Activated CD4-positive, CD25-positive, alpha-beta regulatory T cell treated with anti-CD3 and anti-CD28 coated beads, Interleukin-2, amount 50 U/mL, for 16 hours (primary cell): ENCODE measurements around the gene XRN2.

Source experiments
- DNase-seq: peaks from one replicate; pipeline ENCODE4 v3.0.0-alpha.2; 2020; ENCODE audit warnings: low read depth, low spot score

The XRN2 gene

DNA sequence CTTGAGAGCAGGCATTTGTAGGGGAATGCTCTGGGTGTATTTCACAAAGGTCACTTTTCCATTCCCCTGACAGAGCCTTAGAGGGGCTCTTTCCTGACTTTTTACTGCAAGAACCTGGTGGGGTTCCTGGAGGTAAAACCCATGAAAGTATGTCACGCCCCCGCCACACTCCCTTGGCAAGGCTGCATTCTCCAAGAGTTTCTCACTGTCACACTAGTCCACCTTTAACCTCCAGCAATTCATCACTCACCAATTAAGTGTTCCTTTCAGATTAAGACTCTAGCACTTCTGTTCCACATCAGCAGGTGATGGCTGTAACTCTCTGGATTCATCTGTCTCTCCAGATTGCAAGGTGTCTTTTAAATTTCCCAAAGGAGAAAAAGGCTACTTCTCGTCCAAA, 126.9 kb downstream of the XRN2 start:
- no peak for DNase-seq

DNA sequence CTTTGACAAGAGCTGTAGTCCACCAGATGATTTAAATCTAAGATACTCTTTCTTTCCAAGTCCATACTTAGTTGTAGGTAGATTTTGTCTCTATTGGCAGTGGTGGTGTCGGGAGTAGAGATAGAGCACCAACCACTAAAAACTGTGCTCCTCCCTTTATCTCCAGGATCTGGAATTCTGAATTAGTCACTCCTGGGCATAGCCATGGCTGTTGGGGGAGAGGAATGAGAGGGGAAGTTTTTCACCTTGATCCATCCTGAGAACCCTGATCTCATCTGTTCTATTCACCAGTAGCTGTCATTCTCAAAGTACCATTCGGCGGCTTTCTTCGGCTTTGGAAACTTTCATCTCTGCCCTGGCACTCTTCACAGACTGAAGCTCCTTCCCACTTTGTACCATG, 129.8 kb downstream of the XRN2 start:
- no peak for DNase-seq

DNA sequence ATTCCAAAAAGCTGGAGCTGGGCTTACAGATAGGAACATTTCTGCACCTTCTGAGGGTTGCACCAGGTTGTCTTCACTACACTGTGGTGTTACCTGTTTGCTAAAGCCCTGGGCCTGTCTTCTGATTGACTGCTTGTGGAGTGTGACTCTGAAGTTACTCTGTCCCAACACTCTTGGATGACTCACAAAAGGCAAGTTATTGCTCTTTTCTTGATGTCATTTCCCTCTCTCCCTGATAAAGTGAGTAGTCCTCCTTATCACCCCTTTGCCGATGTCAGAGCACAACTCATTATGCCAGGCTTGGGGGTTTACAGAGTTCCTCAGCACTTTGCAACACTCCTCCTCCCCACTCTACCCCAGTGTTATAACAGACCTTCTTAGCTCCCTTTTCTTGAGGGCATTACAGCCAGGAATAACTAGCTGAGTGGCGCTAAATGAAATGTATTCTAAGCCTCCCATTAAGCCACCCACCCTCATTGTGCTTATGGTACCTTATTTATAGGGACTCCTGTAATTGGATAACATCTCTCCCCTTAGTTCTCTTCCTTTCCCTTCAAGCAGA, 130.3 kb downstream of the XRN2 start:
- DNase-seq: no peak

DNA sequence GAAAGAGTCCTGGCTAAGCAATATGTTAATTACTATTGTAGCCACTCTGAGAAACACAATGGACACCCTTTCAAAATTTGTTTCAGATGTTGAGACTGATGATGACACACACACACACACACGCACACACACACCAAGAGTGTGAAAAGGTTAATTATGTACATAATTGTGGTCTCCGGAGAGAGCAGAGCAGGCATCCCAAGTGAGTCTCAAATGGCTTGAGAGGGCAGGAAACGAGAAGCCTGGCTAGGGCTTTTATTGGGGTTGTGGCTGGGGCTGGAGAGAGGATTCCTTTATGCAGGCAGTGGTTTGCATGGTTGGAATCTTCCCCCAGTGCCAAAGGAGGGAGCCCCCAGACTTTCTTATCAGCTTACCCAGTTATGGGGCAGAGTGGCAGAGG, 132.4 kb downstream of the XRN2 start:
- DNase-seq: no peak

DNA sequence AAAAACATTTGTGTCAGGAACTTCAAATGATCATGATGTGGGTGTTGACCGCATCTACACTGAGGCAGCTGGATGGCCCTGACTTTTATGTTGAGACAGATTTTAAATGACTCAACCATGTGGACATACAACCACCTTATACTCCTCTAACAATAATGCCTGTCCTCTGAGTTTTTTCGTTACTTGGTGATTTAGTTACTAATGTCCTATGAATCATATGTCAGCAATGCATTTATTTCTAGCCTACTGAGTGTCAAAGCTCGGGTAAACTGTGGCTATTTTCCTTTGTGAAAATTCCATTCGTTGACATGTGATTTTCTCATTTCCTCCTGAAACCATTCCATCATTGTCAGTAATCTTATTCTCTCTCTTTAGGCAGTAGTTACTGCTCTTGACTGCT, 133.1 kb downstream of the XRN2 start:
- no peak for DNase-seq

DNA sequence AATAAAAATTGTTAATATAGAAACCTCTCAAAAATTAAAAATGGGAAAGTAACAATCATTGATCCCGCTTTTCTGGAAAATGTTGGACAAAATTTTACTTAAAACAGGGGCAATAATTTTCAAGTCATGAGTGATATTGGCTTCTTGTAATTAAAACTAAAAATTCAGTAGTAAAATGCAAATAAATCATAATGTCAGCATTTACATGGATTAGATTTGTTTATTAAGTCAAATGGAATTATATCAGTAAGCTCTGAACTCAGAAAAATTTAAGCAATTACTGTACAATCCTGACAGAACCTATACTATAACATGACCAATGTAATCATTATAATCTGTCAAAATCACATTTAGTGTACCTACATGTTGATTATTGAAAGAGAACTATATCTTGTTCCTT, 134.1 kb downstream of the XRN2 start:
- no peak for DNase-seq

DNA sequence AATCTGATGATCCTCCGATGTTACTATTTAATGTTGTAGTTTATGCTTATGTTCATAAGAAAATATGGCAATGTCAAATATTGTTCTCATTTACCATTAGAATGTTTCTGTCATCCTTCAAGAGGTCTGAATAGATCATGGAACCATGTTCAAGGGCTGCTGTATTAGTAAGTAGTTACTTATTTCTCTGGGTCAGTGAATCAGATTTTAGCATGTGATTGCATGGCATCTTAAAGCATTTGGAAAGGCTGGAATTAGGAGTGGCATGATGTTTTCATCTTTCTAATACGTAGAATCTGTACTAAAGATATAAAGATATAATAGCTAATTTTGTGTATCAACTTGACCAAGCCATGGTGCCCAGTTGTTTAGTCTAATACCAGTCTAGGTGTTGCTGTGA, 134.7 kb downstream of the XRN2 start:
- DNase-seq: no peak
